EH (cell line): ENCODE measurements around the gene HBA2.
"Not testable (repeated sequence)": the region's sequence is repeated elsewhere in the genome, so short reads cannot be mapped to it uniquely, and the experiment has no call there.

Experiments
- DNase-seq: peaks from one replicate; pipeline ENCODE4 v3.0.0-alpha.2; 2015; ENCODE audit warnings: low read depth

HBA2 gene

DNA sequence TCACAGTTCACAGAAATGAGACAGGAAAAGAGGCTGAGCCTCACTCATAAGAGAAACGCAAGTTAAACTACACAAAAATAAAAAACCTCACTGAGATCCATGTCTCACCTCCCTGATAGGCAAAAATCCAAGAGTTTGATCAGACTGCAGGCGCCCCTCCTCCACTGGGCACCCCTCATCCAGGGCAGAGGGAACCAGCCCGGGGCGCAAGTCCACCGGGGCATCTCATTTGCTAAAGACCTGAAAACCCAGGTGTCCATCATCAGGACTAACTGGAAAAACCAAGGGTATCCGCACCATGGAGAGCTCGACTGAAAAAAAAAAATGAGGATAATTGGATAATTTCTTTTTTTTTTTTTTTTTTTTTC is 17.7 kb upstream of the HBA2 start:
- DNase-seq, result no peak

DNA sequence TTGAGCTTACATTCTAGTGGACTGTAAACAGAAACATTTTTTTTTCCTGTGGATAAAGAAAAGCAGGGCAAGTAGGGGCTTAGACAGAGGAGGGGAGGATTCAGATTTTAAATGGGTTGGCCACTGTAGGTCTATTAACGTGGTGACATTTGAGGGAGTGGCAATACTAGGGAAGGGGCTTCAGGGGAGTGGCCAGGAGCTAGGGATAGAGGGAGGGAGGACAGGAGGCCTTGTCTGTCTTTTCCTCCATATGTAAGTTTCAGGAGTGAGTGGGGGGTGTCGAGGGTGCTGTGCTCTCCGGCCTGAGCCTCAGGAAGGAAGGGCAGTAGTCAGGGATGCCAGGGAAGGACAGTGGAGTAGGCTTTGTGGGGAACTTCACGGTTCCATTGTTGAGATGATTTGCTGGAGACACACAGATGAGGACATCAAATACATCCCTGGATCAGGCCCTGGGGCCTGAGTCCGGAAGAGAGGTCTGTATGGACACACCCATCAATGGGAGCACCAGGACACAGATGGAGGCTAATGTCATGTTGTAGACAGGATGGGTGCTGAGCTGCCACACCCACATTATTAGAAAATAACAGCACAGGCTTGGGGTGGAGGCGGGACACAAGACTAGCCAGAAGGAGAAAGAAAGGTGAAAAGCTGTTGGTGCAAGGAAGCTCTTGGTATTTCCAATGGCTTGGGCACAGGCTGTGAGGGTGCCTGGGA is 13.4 kb upstream of the HBA2 start:
- no peak for DNase-seq

DNA sequence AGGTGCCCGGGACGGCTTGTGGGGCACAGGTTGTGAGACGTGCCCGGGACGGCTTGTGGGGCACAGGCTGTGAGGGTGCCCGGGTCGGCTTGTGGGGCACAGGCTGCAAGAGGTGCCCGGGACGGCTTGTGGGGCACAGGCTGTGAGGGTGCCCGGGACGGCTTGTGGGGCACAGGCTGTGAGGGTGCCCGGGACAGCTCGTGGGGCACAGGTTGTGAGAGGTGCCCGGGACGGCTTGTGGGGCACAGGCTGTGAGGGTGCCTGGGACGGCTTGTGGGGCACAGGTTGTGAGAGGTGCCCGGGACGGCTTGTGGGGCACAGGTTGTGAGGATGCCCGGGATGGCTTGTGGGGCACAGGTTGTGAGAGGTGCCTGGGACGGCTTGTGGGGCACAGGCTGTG is 12.4 kb upstream of the HBA2 start:
- not testable (repeated sequence) for DNase-seq

DNA sequence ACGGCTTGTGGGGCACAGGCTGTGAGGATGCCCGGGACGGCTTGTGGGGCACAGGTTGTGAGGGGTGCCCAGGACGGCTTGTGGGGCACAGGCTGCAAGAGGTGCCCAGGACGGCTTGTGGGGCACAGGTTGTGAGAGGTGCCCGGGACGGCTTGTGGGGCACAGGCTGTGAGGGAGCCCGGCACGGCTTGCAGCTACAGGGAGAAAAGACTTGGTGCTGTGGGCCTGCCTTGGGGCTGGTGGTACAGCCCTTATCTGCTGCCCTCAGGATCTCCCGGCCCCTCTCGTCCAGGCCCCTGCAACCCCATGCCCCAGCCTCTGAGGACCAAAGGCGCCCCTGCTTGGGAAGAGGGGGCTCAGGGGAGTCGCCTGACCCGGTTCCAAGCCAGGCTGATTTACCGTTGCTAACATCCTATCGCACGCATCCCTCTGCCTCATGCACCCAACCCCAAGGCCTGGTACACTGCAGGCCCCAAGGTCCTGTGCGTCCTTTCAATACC is 11.9 kb upstream of the HBA2 start:
- no peak for DNase-seq

DNA sequence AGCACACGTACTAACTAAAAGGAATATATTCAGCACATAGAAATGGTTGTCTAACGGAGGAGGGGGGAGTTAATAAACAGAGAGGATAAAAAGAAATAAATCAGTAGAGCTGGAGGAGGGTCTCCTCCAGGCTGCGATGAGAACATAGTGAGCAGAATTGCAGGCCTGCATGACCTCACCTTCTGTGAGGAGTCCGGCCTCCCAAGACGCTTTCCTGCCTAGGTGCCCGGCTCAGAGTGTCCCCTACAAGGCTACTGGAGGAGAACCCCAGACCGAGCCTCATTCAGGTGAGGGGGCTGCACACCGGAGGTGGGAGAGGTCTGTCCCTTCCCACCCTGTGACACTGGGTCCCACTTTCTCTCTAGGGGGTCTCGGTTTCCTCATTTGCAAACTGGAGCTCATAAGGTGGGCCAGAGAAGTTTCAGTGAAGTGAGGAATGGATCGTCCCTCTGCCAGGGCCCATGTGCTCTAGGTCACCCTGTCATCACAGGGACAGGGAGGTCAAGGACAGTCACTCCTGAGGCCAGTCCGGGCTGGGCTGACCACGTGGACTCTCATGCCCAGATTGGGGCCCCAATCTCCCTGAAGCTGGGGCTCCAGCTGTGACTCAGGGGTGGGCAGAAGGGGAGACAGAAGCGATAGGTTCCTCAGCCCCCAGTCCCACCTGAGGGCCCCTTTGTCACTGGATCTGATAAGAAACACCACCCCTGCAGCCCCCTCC is 10.2 kb upstream of the HBA2 start:
- no peak for DNase-seq

DNA sequence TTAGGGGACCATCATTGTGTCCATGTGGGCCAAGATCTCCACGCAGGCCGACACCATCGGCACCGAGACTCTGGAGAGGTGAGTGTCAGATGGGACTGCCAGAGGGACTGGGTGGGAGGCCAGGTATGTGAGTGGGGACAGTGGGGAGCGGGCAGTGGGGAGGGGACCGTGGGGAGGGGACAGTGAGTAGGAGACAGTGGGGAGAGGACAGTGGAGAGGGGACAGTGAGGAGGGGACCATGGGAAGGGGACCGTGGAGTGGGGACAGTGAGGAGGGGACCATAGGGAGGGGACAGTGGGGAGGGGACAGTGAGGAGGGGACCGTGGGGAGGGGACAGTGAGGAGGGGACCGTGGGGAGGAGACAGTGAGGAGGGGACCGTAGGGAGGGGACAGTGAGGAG is 9.5 kb upstream of the HBA2 start:
- DNase-seq, result not testable (repeated sequence)

DNA sequence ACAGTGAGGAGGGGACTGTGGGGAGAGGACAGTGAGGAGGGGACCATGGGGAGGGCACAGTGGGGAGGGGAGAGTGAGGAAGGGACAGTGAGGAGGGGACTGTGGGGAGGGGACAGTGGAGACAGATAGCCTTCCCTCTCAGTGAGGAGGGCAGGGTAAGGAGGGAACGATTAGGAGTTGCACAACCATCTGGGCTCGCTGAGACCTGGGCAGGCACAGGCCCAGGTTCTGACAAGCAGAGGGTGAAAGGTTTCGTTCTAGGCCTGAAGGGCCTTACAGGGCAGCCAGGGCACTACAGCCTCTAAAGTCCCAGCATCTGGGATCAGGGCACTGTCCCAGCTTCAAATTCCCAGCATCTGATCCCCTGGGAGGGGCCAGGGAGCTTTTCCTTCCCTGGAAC is 9.0 kb upstream of the HBA2 start:
- not testable (repeated sequence) for DNase-seq

DNA sequence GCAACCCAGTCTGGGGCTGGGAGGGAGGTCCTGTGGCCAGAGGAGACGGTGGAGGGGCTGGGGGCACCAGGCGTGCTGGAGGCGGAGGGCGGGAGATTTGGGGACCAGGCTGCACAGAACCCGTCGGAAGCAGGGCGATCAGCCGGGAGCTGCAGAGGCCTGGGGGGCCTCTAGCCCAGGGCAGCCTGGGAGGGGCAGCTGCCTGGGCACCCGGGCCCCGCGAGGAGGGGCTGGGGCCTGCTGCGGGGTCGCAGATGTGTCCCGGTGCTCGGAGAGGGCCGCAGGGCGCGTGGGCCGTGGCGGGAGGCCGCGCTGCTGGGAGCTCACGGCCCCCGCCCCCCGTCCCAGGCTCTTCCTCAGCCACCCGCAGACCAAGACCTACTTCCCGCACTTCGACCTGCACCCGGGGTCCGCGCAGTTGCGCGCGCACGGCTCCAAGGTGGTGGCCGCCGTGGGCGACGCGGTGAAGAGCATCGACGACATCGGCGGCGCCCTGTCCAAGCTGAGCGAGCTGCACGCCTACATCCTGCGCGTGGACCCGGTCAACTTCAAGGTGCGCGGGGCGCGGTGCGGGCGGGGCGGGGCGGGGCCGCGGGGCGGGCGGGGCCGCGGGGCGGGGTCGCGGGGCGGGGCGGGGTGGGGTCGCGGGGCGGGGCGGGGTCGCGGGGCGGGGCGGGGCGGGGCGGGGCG is 8.4 kb upstream of the HBA2 start:
- DNase-seq, result not testable (repeated sequence)

DNA sequence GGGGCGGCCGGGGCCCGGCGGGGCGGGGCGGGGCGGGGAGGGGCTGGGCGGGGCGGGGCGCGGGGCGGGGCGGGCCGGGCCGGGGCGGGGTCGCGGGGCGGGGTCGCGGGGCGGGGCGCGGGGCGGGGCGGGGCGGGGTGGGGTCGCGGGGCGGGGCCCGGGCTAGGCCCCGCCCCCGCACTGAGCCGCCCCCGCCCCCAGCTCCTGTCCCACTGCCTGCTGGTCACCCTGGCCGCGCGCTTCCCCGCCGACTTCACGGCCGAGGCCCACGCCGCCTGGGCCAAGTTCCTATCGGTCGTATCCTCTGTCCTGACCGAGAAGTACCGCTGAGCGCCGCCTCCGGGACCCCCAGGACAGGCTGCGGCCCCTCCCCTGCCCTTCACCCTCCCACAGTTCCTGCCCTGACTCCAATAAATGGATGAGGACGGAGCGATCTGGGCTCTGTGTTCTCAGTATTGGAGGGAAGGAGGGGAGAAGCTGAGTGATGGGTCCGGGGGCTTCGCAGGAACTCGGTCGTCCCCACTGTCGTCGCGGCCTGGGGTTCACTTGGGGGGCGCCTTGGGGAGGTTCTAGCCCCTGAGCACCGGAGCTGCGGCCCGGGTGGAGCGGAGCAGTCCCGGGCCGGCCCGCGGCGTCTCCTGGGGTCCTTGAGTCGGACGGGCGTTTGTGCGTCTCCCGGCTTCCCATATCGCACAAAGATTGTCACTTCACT is 7.7 kb upstream of the HBA2 start:
- no peak for DNase-seq

DNA sequence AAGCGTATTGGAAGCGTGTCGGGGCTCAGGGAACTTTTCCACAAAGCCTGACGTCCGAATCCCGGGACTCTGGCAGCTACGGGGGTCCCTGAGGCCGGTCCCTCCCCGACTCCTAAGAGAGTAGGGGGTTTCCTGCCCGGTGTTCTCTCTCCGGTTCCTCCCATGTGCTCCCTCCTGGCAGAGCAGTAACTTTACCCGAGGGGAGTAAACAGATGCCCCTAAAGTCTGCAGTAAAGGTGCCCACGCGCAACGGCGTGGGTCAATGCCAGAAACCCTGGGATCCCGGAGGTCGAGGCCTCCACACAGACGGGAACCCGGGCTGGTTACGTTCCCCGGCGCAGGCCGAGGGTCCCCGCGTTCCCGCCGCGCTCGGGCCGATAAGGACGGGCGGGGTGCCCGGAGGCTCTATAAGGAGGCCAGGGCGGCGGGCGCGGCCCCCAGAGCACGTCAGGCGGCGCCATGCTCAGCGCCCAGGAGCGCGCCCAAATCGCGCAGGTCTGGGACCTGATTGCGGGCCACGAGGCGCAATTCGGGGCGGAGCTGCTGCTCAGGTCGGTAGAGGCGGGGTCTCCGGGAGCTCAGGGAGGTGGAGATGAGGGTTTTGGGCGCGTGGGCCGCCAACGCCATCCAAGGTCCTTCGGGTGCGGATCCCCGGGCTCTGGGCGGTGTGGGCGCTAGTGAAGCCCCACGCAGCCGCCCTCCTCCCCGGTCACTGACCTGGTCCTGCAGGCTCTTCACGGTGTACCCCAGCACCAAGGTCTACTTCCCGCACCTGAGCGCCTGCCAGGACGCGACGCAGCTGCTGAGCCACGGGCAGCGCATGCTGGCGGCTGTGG is 6.9 kb upstream of the HBA2 start, which contains the start of gene HBM:
Gene HBM, plus strand, starts transcription at position 440 of the 836 bp plus-strand sequence. Its CDS starts 20 bp downstream, at position 460.
- no peak for DNase-seq

DNA sequence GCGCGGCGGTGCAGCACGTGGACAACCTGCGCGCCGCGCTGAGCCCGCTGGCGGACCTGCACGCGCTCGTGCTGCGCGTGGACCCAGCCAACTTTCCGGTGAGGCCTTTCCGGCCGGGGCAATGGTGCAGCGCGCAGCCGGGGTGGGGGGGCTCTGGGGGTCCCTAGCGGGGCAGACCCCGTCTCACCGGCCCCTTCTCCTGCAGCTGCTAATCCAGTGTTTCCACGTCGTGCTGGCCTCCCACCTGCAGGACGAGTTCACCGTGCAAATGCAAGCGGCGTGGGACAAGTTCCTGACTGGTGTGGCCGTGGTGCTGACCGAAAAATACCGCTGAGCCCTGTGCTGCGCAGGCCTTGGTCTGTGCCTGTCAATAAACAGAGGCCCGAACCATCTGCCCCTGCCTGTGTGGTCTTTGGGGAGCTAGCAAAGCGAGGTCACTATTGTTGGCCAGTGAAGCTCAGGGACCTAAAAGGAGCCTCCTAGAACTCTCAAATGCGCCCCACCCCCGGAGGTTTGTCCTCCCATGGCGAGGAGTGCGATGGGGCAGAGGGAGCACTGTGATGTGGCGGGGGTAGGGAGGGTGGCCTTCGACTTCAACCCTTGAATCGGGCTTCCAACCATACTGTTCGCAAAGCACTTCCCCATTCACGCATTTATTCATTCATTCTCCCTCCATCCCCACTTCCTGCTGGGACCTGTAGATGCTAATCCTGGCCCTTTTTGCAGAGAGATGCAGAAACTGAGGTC is 6.1 kb upstream of the HBA2 start:
- no peak for DNase-seq

DNA sequence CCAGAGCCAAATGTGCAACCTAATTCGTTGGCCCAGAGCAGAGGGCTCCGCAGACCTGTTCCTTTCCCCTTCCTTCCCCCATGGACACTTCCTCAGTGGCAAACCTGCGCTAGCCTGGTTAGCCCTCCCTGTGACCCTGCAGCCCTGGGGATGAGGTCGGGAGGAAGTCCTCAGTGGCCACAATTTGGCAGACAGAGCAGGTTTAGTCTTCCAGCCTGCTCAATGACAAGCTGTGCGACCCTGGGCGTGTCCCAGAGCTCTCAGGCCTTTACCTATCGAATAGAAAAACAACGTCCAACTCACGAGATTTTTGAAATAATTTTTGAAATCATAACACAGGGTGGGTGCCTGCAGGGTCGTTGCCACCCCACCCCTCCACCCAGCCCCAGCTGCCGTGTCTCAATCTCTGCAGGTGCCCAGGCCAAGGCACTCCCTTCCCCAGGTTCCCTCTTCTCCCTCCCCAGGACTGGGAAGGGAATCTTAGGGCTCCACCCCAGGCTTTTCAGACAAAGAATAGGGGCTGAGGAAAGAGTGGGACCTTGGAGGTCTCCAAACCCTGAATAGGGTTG is 5.5 kb upstream of the HBA2 start:
- no peak for DNase-seq

DNA sequence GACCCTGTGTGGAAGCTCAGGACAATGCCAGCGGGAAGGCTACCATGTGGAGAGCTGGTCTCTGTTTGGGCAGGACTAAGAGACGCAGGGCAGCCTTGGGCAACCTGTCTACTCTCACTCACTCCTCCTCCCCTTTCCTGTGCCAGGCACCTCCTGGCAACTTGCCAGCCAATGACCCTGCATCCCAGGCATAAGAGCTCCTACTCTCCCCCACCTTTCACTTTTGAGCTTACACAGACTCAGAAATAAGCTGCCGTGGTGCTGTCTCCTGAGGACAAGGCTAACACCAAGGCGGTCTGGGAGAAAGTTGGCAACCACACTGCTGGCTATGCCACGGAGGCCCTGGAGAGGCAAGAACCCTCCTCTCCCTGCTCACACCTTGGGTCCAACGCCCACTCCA is 4.3 kb upstream of the HBA2 start:
- no peak for DNase-seq

DNA sequence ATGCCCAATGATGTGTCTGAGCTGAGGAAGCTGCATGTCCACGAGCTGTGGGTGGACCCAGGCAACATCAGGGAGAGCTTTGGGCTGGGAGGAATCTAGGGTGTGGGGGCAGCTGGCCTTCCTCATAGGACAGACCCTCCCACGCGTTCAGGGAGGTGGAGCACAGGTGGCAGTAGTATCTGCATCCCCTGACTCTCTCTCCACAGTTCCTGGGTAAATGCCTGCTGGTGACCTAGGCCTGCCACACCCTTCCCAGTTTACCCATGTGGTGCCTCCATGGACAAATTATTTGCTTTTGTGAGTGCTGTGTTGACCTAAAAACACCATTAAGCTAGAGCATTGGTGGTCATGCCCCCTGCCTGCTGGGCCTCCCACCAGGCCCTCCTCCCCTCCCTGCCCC is 3.7 kb upstream of the HBA2 start:
- no peak for DNase-seq

DNA sequence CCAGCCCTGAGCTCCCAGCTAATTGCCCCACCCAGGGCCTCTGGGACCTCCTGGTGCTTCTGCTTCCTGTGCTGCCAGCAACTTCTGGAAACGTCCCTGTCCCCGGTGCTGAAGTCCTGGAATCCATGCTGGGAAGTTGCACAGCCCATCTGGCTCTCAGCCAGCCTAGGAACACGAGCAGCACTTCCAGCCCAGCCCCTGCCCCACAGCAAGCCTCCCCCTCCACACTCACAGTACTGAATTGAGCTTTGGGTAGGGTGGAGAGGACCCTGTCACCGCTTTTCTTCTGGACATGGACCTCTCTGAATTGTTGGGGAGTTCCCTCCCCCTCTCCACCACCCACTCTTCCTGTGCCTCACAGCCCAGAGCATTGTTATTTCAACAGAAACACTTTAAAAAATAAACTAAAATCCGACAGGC is 2.6 kb upstream of the HBA2 start:
- peak; percentile 54 for DNase-seq

DNA sequence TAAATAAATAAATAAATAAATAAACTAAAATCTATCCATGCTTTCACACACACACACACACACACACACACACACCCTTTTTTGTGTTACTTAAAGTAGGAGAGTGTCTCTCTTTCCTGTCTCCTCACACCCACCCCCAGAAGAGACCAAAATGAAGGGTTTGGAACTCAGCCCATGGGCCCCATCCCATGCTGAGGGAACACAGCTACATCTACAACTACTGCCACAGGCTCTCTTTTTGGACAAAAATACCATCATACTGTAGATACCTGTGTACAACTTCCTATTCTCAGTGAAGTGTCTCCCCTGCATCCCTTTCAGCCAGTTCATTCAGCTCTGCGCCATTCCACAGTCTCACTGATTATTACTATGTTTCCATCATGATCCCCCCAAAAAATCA is 1.9 kb upstream of the HBA2 start:
- DNase-seq, result no peak

DNA sequence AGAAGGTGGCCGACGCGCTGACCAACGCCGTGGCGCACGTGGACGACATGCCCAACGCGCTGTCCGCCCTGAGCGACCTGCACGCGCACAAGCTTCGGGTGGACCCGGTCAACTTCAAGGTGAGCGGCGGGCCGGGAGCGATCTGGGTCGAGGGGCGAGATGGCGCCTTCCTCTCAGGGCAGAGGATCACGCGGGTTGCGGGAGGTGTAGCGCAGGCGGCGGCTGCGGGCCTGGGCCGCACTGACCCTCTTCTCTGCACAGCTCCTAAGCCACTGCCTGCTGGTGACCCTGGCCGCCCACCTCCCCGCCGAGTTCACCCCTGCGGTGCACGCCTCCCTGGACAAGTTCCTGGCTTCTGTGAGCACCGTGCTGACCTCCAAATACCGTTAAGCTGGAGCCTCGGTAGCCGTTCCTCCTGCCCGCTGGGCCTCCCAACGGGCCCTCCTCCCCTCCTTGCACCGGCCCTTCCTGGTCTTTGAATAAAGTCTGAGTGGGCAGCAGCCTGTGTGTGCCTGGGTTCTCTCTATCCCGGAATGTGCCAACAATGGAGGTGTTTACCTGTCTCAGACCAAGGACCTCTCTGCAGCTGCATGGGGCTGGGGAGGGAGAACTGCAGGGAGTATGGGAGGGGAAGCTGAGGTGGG is 657 bp downstream of the HBA2 start:
- not testable (repeated sequence) for DNase-seq

DNA sequence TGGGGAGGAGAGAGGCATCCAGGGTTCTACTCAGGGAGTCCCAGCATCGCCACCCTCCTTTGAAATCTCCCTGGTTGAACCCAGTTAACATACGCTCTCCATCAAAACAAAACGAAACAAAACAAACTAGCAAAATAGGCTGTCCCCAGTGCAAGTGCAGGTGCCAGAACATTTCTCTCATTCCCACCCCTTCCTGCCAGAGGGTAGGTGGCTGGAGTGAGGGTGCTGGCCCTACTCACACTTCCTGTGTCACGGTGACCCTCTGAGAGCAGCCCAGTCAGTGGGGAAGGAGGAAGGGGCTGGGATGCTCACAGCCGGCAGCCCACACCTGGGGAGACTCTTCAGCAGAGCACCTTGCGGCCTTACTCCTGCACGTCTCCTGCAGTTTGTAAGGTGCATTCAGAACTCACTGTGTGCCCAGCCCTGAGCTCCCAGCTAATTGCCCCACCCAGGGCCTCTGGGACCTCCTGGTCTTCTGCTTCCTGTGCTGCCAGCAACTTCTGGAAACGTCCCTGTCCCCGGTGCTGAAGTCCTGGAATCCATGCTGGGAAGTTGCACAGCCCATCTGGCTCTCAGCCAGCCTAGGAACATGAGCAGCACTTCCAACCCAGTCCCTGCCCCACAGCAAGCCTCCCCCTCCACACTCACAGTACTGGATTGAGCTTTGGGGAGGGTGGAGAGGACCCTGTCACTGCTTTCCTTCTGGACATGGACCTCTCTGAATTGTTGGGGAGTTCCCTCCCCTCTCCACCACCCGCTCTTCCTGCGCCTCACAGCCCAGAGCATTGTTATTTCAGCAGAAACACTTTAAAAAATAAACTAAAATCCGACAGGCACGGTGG is 1.5 kb downstream of the HBA2 start:
- peak; percentile 50 for DNase-seq
